CD8-positive, alpha-beta memory T cell (primary cell): ENCODE measurements around the gene SYNE4. TPM values are rescaled to one million over a fixed set of nuclear protein-coding genes. Genes with fewer than 3 reads are reported as not detected.

Experiments
- CTCF ChIA-PET: fragments of 350-600 bp; sonication (Branson Sonifier 250); formaldehyde crosslinking; loops from one replicate; lab custom pipeline; 2021; ENCODE audit warnings: antibody characterized with exemption; lab: Charles Lee
- POLR2A ChIA-PET: fragments of 350-600 bp; sonication (Branson Sonifier 250); formaldehyde crosslinking; loops from one replicate; lab custom pipeline; 2021; ENCODE audit warnings: antibody characterized with exemption; lab: Charles Lee
- DNase-seq, 5 donors: peaks; one replicate each; pipeline versions ENCODE4 v3.0.0 to v3.0.0-alpha.2; 2020 to 2022; ENCODE audit warnings: mixed read lengths in 1 of 5
- H3K27ac ChIP-seq: one replicate; pipeline ENCODE4 v1.7.0; 2013; ENCODE audit warnings: low read depth, mild to moderate bottlenecking, low read length, moderate library complexity
- H3K27me3 ChIP-seq: 2 replicates; pipeline ENCODE4 v1.7.0; 2013; ENCODE audit warnings: low read length, mild to moderate bottlenecking; ENCODE audit not compliant: insufficient read depth, poor library complexity, severe bottlenecking
- H3K36me3 ChIP-seq: 2 replicates; pipeline ENCODE4 v1.7.0; 2013; ENCODE audit warnings: mild to moderate bottlenecking, low read length, moderate library complexity; ENCODE audit not compliant: insufficient read depth
- H3K4me1 ChIP-seq: 2 replicates; pipeline ENCODE4 v1.7.0; 2013; ENCODE audit warnings: mild to moderate bottlenecking, low read length, moderate library complexity; ENCODE audit not compliant: insufficient read depth
- H3K4me3 ChIP-seq: 2 replicates; pipeline ENCODE4 v1.7.0; 2013; ENCODE audit warnings: mild to moderate bottlenecking, low read length
- H3K9me3 ChIP-seq: 2 replicates; pipeline ENCODE4 v1.7.0; 2013; ENCODE audit warnings: mild to moderate bottlenecking, low read length
- H3K27ac Mint-ChIP-seq, 8 donors: one replicate each; pipeline ENCODE4 v1.8.0; 2020 to 2021; ENCODE audit warnings: mixed read lengths in 8 of 8, mild to moderate bottlenecking in 6 of 8, inconsistent platforms in 3 of 8, moderate library complexity in 3 of 8
- H3K27me3 Mint-ChIP-seq, 2 donors: one replicate each; pipeline ENCODE4 v1.8.0; 2020 to 2021; ENCODE audit warnings: mixed read lengths in 2 of 2, mild to moderate bottlenecking in 1 of 2, moderate library complexity in 1 of 2
- H3K36me3 Mint-ChIP-seq, 3 donors: one replicate each; pipeline ENCODE4 v1.8.0; 2020 to 2021; ENCODE audit warnings: mixed read lengths in 3 of 3, inconsistent platforms in 1 of 3, mild to moderate bottlenecking in 1 of 3
- H3K4me1 Mint-ChIP-seq, 3 donors: one replicate each; pipeline ENCODE4 v1.8.0; 2020 to 2021; ENCODE audit warnings: mixed read lengths in 3 of 3, inconsistent platforms in 1 of 3, mild to moderate bottlenecking in 1 of 3
- H3K4me3 Mint-ChIP-seq, 7 donors: one replicate each; pipeline ENCODE4 v1.8.0; 2020 to 2021; ENCODE audit warnings: mixed read lengths in 7 of 7, mild to moderate bottlenecking in 6 of 7, moderate library complexity in 4 of 7, inconsistent platforms in 2 of 7
- H3K9me3 Mint-ChIP-seq, 5 donors: one replicate each; pipeline ENCODE4 v1.8.0; 2020 to 2022; ENCODE audit warnings: mixed read lengths in 5 of 5, mild to moderate bottlenecking in 3 of 5, moderate library complexity in 2 of 5, inconsistent platforms in 1 of 5
- polyA plus RNA-seq: library from polyadenylated mRNA; unstranded; fragments of 300-500 nt; fragmentation: Illumina TruSeq; gene quantifications from one replicate; pipeline ENCODE4 v1.2.3, GENCODE V29; 2021
- total RNA-seq, 2 experiments: library from RNA; stranded (reverse); gene quantifications; one replicate each; pipeline ENCODE4 v1.2.3, GENCODE V29; 2021

The SYNE4 gene
- total and polyA plus RNA-seq, 3 experiments from 2014 or later = 1.2 to 1.9 TPM; not detected in 1

DNA sequence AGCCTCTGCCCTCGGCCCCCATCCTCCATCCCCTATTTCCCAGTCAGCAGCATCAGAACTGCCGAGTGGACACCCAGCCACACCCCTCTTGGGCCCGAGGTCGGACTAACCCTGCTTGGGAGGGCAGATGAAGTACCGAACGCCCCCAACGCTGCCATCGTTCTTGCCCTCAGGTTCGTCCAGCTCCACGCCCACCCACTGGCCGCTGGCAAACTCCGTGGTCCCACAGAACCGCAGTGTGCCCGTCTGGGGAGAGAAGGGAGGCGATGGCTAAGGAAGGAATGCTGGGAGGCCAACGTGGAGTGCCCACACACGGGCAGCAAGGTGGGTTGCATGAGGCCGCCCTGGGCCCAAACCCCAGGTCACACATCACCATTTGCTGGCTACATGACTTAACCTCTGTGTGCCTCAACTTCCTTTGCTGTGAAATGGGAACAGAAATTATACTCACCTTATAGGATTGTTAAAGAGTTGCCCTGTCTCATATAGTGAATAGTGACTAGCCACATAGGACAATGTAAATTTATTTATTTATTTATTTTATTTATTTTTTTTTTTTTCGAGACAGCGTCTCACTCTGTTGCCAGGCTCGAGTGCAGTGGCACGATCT, 10.6 kb upstream of the SYNE4 start:
- H3K4me3 Mint-ChIP-seq = no peak overlapping the region
- Histone ChIP-seq H3K36me3 (no peaks in the 10 kb centered on the region), H3K9me3 (no peaks in the 10 kb centered on the region), H3K27ac (no peak overlapping the region), H3K4me1 (peaks cover 7% of the 10 kb centered on the region), H3K27me3 (no peaks in the 10 kb centered on the region), H3K4me3 (no peak overlapping the region)
- H3K36me3 Mint-ChIP-seq = peaks cover 6 to 30% (median 6%) of the 10 kb centered on the region in 3 donors
- no peaks in the 10 kb centered on the region for H3K27me3 Mint-ChIP-seq
- DNase-seq = no peak
- no peak overlapping the region for H3K27ac Mint-ChIP-seq
- ChIA-PET POLR2A (no interaction called here), CTCF (interaction anchor here (1.2 kb wide), 1 partner anchor 10 kb away, joined by 4 read pairs; the partner anchor contains the start of gene SYNE4)
- H3K4me1 Mint-ChIP-seq = peaks cover 14 to 18% (median 16%) of the 10 kb centered on the region in 3 donors
- H3K9me3 Mint-ChIP-seq = no peaks in the 10 kb centered on the region

DNA sequence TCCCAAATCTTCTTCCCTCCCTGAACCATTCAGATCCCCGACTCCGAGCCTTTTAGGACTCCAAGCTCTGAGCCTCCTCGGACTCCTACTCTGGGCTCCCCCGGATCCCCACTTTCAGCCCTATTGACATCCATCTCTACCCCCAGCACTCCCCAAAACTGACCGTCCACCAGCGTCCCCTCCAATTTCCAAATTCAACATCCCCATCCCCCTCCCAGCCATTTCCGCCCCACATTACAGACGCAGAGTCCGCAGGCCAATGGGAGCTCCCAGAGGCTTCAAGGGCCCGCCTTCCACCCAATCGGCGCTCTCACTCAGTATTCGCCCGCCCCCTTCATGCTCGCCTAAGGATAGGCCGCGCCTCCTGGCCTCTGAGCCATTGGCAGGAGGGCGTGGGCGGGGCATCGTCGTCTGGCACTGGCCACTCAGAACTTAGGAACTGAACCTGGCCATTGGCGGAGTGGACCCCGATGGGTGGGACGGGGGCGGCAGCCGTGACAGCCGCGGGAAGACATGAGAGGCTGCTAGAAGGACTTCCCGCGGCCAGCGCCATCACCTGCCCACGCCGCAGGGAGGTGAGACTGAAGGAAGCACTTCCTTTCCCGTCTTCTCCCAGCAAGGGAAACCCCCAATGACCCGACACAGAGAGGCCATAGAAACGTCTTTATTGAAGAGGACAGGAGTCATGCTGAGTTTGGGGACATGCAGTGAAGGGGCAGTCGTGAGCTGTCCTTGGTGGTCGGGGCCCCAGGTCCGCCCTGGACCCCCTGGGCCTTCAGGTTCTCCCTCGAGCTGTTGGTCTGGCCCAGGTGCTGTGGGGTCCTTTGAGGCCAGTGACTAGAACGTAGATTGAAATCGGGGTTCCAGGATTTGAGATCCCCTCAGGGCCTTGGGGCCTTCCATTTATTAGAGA, 5.7 kb upstream of the SYNE4 start, which contains the start of gene ALKBH6:
ALKBH6 (minus strand) TSS at position 202 of the 913 bp plus-strand sequence. CDS start 816 bp downstream, outside the sequence.
- Histone ChIP-seq H3K4me1 (peaks cover 17% of the 10 kb centered on the region), H3K27me3 (no peaks in the 10 kb centered on the region), H3K36me3 (no peaks in the 10 kb centered on the region), H3K4me3 (peak within 1 kb of the TSS; percentile 83), H3K27ac (peak within 1 kb of the TSS; percentile 86), H3K9me3 (no peaks in the 10 kb centered on the region)
- peak within 1 kb of the TSS; percentile 86 to 99 (median 97) for H3K4me3 Mint-ChIP-seq
- H3K9me3 Mint-ChIP-seq = no peaks in the 10 kb centered on the region
- CTCF ChIA-PET = interaction anchor here (0.8 to 1.4 kb wide), 4 partner anchors 39 to 114 kb away, joined by 3 to 5 read pairs (median 4); partner anchors contain the start of gene THAP8
- peak; percentile 97 to 99 (median 99) for DNase-seq
- peak within 1 kb of the TSS; percentile 68 to 99 (median 95) for H3K27ac Mint-ChIP-seq
- H3K27me3 Mint-ChIP-seq = no peaks in the 10 kb centered on the region
- peaks cover 41 to 44% (median 43%) of the 10 kb centered on the region in 3 donors for H3K4me1 Mint-ChIP-seq
- POLR2A ChIA-PET = interaction anchor here (0.7 to 1.4 kb wide), 5 partner anchors 8 to 55 kb away, joined by 3 to 8 read pairs (median 4); partner anchors contain the start of gene THAP8
- peaks cover 0 to 10% (median 2%) of the 10 kb centered on the region in 3 donors for H3K36me3 Mint-ChIP-seq

DNA sequence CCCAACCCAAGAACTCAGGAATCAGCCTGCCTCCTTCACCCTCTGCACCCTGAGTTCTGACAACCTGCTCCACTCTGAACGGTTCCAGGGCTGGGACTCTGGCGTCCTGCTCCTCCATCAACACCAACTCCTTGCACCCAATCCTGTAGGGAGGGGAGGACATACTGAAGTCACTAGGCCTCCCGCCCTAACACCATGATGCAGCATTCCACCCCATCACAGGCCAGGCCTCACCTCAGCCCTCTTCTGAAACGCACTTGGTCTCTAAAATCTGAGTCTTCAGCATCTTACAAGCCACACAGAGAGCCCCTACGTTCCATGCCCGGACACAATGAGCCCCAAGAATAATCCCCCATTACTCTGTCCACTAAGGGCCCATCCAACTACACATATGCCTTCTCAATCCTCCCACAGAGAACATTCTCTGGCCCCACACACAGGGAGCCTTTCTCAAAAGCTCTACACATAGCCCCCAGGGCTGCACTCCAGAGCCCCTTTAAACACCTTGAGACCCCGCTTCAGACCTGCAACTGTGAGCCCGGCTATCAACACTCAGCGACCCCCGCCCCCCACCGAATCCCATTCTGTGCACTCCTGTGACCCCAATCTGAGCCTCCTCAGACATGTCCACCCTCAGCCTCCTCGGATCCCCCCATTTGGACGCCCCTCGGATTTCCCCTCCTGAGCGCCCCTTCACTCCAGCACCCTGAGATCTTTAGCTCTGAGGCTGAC, 4.8 kb upstream of the SYNE4 start:
- Histone ChIP-seq H3K36me3 (no peaks in the 10 kb centered on the region), H3K4me3 (peak overlapping the region; percentile 83), H3K27ac (peak overlapping the region; percentile 86), H3K4me1 (peaks cover 23% of the 10 kb centered on the region), H3K27me3 (no peaks in the 10 kb centered on the region), H3K9me3 (no peaks in the 10 kb centered on the region)
- POLR2A ChIA-PET = interaction anchor here (0.9 to 1.4 kb wide), 4 partner anchors 7 to 55 kb away, joined by 3 to 8 read pairs (median 4); partner anchors contain the start of gene THAP8
- Mint-ChIP-seq H3K27ac (peak overlapping the region; percentile 68 to 99 (median 95)), H3K36me3 (peaks cover 0 to 10% (median 2%) of the 10 kb centered on the region in 3 donors), H3K4me3 (peak overlapping the region; percentile 86 to 99 (median 97)), H3K9me3 (no peaks in the 10 kb centered on the region), H3K4me1 (peaks cover 41 to 50% (median 48%) of the 10 kb centered on the region in 3 donors), H3K27me3 (no peaks in the 10 kb centered on the region)
- CTCF ChIA-PET = interaction anchor here (0.8 to 1.4 kb wide), 5 partner anchors 40 to 115 kb away, joined by 3 to 5 read pairs (median 4); partner anchors contain the start of gene THAP8
- no peak for DNase-seq

DNA sequence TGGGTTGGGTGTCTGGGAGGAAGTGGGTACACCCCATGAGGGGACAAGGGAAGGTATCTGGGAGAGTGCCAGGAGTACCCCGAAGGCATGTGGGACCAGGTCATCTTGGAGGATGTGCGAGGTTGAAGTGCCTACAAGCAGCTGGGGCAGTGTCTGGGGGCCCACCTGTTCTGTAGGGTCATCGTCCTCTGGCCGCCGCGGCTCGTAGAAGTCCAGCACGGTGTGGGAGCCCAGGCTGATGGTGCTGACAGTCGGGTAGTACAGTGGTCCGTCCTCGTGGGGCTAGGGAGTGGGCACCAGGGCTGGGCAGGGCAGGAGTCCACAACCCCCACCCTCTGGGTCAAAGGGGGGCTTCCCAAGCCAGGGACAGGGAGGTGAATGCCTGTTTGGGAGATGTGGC, 1.8 kb upstream of the SYNE4 start:
- Mint-ChIP-seq H3K27ac (peak overlapping the region in 1 of 8 donors; percentile 95), H3K36me3 (peaks cover 0 to 6% (median under 1%) of the 10 kb centered on the region in 3 donors), H3K4me3 (peak overlapping the region in 4 of 7 donors; percentile 12 to 92 (median 64)), H3K9me3 (no peaks in the 10 kb centered on the region), H3K27me3 (no peaks in the 10 kb centered on the region), H3K4me1 (peaks cover 40 to 46% (median 45%) of the 10 kb centered on the region in 3 donors)
- CTCF ChIA-PET = no interaction called here
- Histone ChIP-seq H3K4me1 (peaks cover 23% of the 10 kb centered on the region), H3K27ac (no peak overlapping the region), H3K4me3 (no peak overlapping the region), H3K27me3 (no peaks in the 10 kb centered on the region), H3K9me3 (no peaks in the 10 kb centered on the region), H3K36me3 (no peaks in the 10 kb centered on the region)
- POLR2A ChIA-PET = no interaction called here
- no peak for DNase-seq

DNA sequence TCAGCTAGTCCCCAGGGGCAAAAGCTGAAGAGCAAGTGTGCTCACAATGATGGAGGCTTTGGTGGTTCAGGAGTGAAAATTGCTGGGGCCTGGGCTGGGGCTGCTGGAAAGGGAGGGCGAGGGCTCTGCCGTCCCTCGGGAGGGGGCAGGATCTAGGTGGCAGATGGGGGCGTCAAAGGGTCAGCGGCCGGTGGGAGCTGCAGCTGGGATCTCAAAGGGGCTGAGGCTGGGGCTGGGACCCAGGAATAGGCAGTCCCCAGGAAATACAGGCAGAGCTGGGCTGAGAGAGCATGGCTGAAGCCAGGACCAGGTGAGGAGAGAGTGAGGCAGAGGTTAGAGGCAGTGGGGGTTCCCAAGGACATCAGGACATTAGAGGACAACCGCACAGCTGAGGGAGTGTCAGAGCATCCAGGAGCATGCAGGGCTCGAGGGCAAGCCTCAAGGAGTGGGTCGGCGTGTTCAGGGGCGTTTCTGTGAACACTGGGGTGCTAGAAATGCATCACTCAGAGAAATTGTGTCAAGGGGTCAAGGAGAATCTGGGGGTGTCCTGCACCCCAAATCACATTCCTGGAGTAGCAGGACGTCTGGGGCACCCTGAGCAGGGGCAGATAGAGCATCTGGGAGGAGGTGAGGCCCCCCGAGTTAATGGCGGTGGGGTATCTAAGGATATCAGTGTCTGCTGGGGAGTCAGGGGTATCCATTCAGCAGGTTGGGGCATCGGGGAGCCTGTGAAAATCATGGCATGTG, 1.2 kb upstream of the SYNE4 start:
- no peaks in the 10 kb centered on the region for H3K9me3 Mint-ChIP-seq
- H3K4me3 ChIP-seq = peak overlapping the region; percentile 15
- peak overlapping the region; percentile 23 to 92 (median 67) for H3K4me3 Mint-ChIP-seq
- H3K27me3 ChIP-seq = no peaks in the 10 kb centered on the region
- H3K27ac Mint-ChIP-seq = peak overlapping the region in 6 of 8 donors; percentile 28 to 95 (median 50)
- no peak for DNase-seq
- ChIA-PET POLR2A (no interaction called here), CTCF (interaction anchor here (0.7 to 1.5 kb wide), 3 partner anchors 9 to 601 kb away, joined by 3 to 4 read pairs (median 4); no protein-coding TSS in a partner anchor)
- H3K36me3 ChIP-seq = no peaks in the 10 kb centered on the region
- H3K27ac ChIP-seq = no peak overlapping the region
- no peaks in the 10 kb centered on the region for H3K27me3 Mint-ChIP-seq
- H3K9me3 ChIP-seq = no peaks in the 10 kb centered on the region
- H3K36me3 Mint-ChIP-seq = peaks cover 0 to 8% (median 4%) of the 10 kb centered on the region in 3 donors
- peaks cover 19% of the 10 kb centered on the region for H3K4me1 ChIP-seq
- H3K4me1 Mint-ChIP-seq = peaks cover 34 to 40% (median 39%) of the 10 kb centered on the region in 3 donors

DNA sequence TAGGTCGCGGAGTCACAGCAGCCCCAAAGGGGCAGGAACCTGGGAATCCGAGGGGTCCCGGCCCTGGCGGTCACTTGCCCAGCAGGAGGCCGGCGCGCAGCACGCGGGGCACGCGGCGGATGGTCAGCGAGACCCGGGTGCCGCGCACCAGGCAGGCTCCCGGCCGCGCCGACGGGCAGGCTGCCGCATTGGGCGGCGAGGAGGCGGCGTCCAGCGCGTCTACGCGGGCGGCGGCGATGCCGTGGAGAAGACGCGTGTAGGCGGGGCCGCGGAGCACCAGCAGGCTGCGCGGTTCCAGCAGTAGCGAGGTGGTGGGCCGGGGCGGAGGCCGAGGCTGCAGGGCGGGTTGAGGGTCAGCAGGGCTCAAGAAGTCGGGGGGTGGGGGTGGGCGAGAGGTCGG, 607 bp upstream of the SYNE4 start:
- Histone ChIP-seq H3K9me3 (no peaks in the 10 kb centered on the region), H3K36me3 (no peaks in the 10 kb centered on the region), H3K27ac (no peak overlapping the region), H3K4me1 (peaks cover 16% of the 10 kb centered on the region), H3K27me3 (no peaks in the 10 kb centered on the region), H3K4me3 (peak overlapping the region; percentile 15)
- peak in 4 of 5 donors; percentile 18 to 51 (median 26) for DNase-seq
- peak overlapping the region; percentile 23 to 92 (median 67) for H3K4me3 Mint-ChIP-seq
- H3K4me1 Mint-ChIP-seq = peaks cover 28 to 34% (median 33%) of the 10 kb centered on the region in 3 donors
- ChIA-PET CTCF (interaction anchor here (0.7 to 1.5 kb wide), 3 partner anchors 9 to 601 kb away, joined by 3 to 4 read pairs (median 4); no protein-coding TSS in a partner anchor), POLR2A (interaction anchor here (0.6 kb wide), 1 partner anchor 53 kb away, joined by 3 read pairs; no protein-coding TSS in a partner anchor)
- H3K27me3 Mint-ChIP-seq = no peaks in the 10 kb centered on the region
- H3K36me3 Mint-ChIP-seq = peaks cover 0 to 8% (median 4%) of the 10 kb centered on the region in 3 donors
- no peaks in the 10 kb centered on the region for H3K9me3 Mint-ChIP-seq
- H3K27ac Mint-ChIP-seq = peak overlapping the region in 2 of 8 donors; percentile 45 to 57
